OCI-LY7 (cell line): ENCODE measurements around the gene COMMD10. TPM values are rescaled to one million over a fixed set of nuclear protein-coding genes. Genes with fewer than 3 reads are reported as not detected.

Source experiments
- BruUV-seq: library from RNA; stranded (reverse); fragments of 400-500 nt; replicated peaks from 2 replicates; lab custom pipeline; 2021; lab: Mats Ljungman, UMichigan
- CTCF ChIA-PET: fragments of 300-600 bp; sonication (Branson Sonifier 250); formaldehyde crosslinking; loops from one replicate; lab custom pipeline; 2022; ENCODE audit warnings: antibody characterized with exemption; ENCODE audit not compliant: unreplicated experiment; lab: Charles Lee
- POLR2A ChIA-PET: fragments of 300-600 bp; sonication (Branson Sonifier 250); formaldehyde crosslinking; loops from one replicate; lab custom pipeline; 2022; ENCODE audit warnings: antibody characterized with exemption; lab: Charles Lee
- DNase-seq: peaks from one replicate; pipeline ENCODE4 v3.0.0-alpha.2; 2015; ENCODE audit warnings: low spot score
- H2AFZ ChIP-seq: fragments of 200-600 bp; sonication (generic), shearing (Covaris generic); 2 replicates; pipeline ENCODE4 v1.6.1; 2014; ENCODE audit warnings: mild to moderate bottlenecking, antibody characterized with exemption, low read length, moderate library complexity
- H3K27ac ChIP-seq: fragments of 200-600 bp; sonication (generic); 2 replicates; pipeline ENCODE4 v1.5.1; 2014; ENCODE audit warnings: mixed run types, low read depth, mild to moderate bottlenecking, moderate library complexity, low read length, inconsistent platforms; ENCODE audit not compliant: poor library complexity, severe bottlenecking
- H3K36me3 ChIP-seq: fragments of 200-600 bp; sonication (generic); 2 replicates; pipeline ENCODE4 v1.6.1; 2014; ENCODE audit warnings: mild to moderate bottlenecking, antibody characterized with exemption, low read length, moderate library complexity, mixed read lengths; ENCODE audit not compliant: insufficient read depth
- H3K4me1 ChIP-seq: fragments of 200-600 bp; sonication (generic); 2 replicates; pipeline ENCODE4 v1.5.1; 2014; ENCODE audit warnings: mild to moderate bottlenecking, low read length; ENCODE audit not compliant: insufficient read depth, poor library complexity, severe bottlenecking
- H3K4me2 ChIP-seq: fragments of 200-600 bp; sonication (generic); 2 replicates; pipeline ENCODE4 v1.6.1; 2014; ENCODE audit warnings: mild to moderate bottlenecking, low read length
- H3K4me3 ChIP-seq: fragments of 200-600 bp; sonication (generic); 2 replicates; pipeline ENCODE4 v1.5.1; 2014; ENCODE audit warnings: mild to moderate bottlenecking, low read depth, low read length; ENCODE audit not compliant: poor library complexity, severe bottlenecking
- H3K79me2 ChIP-seq: fragments of 200-600 bp; sonication (generic); 2 replicates; pipeline ENCODE4 v1.6.1; 2016; ENCODE audit warnings: low read depth, mild to moderate bottlenecking, low read length, moderate library complexity, mixed read lengths; ENCODE audit not compliant: insufficient read depth
- H3K9me2 ChIP-seq: fragments of 200-600 bp; sonication (generic); 2 replicates; pipeline ENCODE4 v1.6.1; 2016; ENCODE audit warnings: mild to moderate bottlenecking, low read length, mixed read lengths; ENCODE audit not compliant: insufficient read depth
- H3K9me3 ChIP-seq: fragments of 200-600 bp; sonication (generic); 2 replicates; pipeline ENCODE4 v1.6.1; 2014; ENCODE audit warnings: mild to moderate bottlenecking, mixed run types, low read length, mixed read lengths
- H4K20me1 ChIP-seq: fragments of 200-600 bp; sonication (generic); 2 replicates; pipeline ENCODE4 v1.6.1; 2014; ENCODE audit warnings: mild to moderate bottlenecking, antibody characterized with exemption, low read length, moderate library complexity, mixed read lengths; ENCODE audit not compliant: insufficient read depth
- CTCF ChIP-seq: fragments of 200-600 bp; sonication (generic); conservative IDR thresholded peaks from 2 replicates; pipeline ENCODE4 v1.5.1; 2014; ENCODE audit warnings: mild to moderate bottlenecking, antibody characterized with exemption, low read length, moderate library complexity, mixed read lengths
- EZH2phosphoT487 ChIP-seq: fragments of 200-600 bp; sonication (generic); IDR thresholded peaks from 2 replicates; pipeline ENCODE4 v1.6.1; 2018; ENCODE audit warnings: low read depth, borderline replicate concordance, mild to moderate bottlenecking, mixed run types, antibody characterized with exemption, low read length, moderate library complexity, mixed read lengths
- intact Hi-C: fragments of 100-400 bp; cut with micrococcal nuclease; formaldehyde crosslinking; loops from one replicate; pipeline ENCODE4 v1.10.0; 2022; ENCODE audit not compliant: unreplicated experiment
- total RNA-seq, 2 experiments: library from RNA; depleted of rRNA in 1 of 2; stranded (reverse); fragments of >200 nt in 1 of 2; shearing (Covaris generic) in 1 of 2; gene quantifications; 2 replicates each; pipeline ENCODE4 v1.2.3, GENCODE V29; 2014 to 2022

COMMD10 gene
- total RNA-seq, 2 experiments from 2014 or later = 15.0 to 15.7 TPM

GRCh38 chr5:116154931-116155330, 70.1 kb downstream of the COMMD10 start:
- no TSS peak for BruUV-seq
- no peak overlapping the region for H3K4me2 ChIP-seq
- intact Hi-C loops = no loop called here
- H3K4me3 ChIP-seq = no peak overlapping the region
- no peaks in the 10 kb centered on the region for H3K79me2 ChIP-seq
- H3K27ac ChIP-seq = no peak overlapping the region
- POLR2A ChIA-PET = interaction anchor here (1.5 kb wide), 1 partner anchor 8 kb away, joined by 6 read pairs; no protein-coding TSS in a partner anchor
- H3K9me2 ChIP-seq = no peaks in the 10 kb centered on the region
- CTCF ChIA-PET = no interaction called here
- H2AFZ ChIP-seq = no peak overlapping the region
- H3K9me3 ChIP-seq = no peaks in the 10 kb centered on the region
- H4K20me1 ChIP-seq = no peaks in the 10 kb centered on the region; the same call in 1 of the 2 replicates
- no peaks in the 10 kb centered on the region for H3K4me1 ChIP-seq
- H3K36me3 ChIP-seq = no peaks in the 10 kb centered on the region
- no peak for DNase-seq
- TF ChIP-seq CTCF (no peak), EZH2phosphoT487 (no peak)

- Histone ChIP-seq H3K9me2 (no peaks in the 10 kb centered on the region), H3K4me3 (no peak overlapping the region), H3K4me2 (no peak overlapping the region), H3K79me2 (no peaks in the 10 kb centered on the region), H3K4me1 (no peaks in the 10 kb centered on the region), H4K20me1 (no peaks in the 10 kb centered on the region; the same call in 1 of the 2 replicates), H2AFZ (no peak overlapping the region), H3K36me3 (no peaks in the 10 kb centered on the region), H3K27ac (no peak overlapping the region), H3K9me3 (no peaks in the 10 kb centered on the region)
- intact Hi-C loops = no loop called here
- ChIA-PET CTCF (no interaction called here), POLR2A (interaction anchor here (0.7 kb wide), 1 partner anchor 32 kb away, joined by 3 read pairs; no protein-coding TSS in a partner anchor)
- TF ChIP-seq CTCF (no peak), EZH2phosphoT487 (no peak)
- no TSS peak for BruUV-seq
- DNase-seq = no peak
Measured at GRCh38 chr5:116157902-116158301, 73.1 kb downstream of the COMMD10 start.

GRCh38 chr5:116159006-116159405, 74.2 kb downstream of the COMMD10 start:
- no peak overlapping the region for H3K4me2 ChIP-seq
- H3K36me3 ChIP-seq = no peaks in the 10 kb centered on the region
- intact Hi-C loops = no loop called here
- H3K4me1 ChIP-seq = no peaks in the 10 kb centered on the region
- no peak for TF ChIP-seq CTCF
- no peak for TF ChIP-seq EZH2phosphoT487
- ChIA-PET POLR2A (no interaction called here), CTCF (no interaction called here)
- H3K79me2 ChIP-seq = no peaks in the 10 kb centered on the region
- BruUV-seq = no TSS peak
- H3K27ac ChIP-seq = no peak overlapping the region
- no peak overlapping the region for H2AFZ ChIP-seq
- no peak overlapping the region for H3K4me3 ChIP-seq
- H4K20me1 ChIP-seq = no peaks in the 10 kb centered on the region; the same call in 1 of the 2 replicates
- no peak for DNase-seq
- H3K9me3 ChIP-seq = no peaks in the 10 kb centered on the region
- no peaks in the 10 kb centered on the region for H3K9me2 ChIP-seq
